Measurements from ENCODE around the gene ALDH3B1.
"Not testable (repeated sequence)": the region's sequence is repeated elsewhere in the genome, so short reads cannot be mapped to it uniquely, and the experiment has no call there.

Gene ALDH3B1

GRCh38 chr11:67990546-67991346, 19.4 kb upstream of the ALDH3B1 start:
- not testable (repeated sequence) for H3K9me3 ChIP-seq (replicated peaks; ENCODE audit: low read length); H3K27me3 ChIP-seq (ENCODE audit: control insufficient read depth, insufficient read depth, low read length); H3K4me1 ChIP-seq (ENCODE audit: control insufficient read depth, insufficient read depth, low read length); H3K4me3 ChIP-seq (ENCODE audit: low read length); H3K9ac ChIP-seq (ENCODE audit: low read depth, low read length); H3K4me2 ChIP-seq (ENCODE audit: low read length); H3K36me3 ChIP-seq (ENCODE audit: insufficient read depth, low read length)

GRCh38 chr11:67991347-67992121, 18.6 kb upstream of the ALDH3B1 start:
- not testable (repeated sequence) for H3K36me3 ChIP-seq (ENCODE audit: insufficient read depth, low read length); H3K9ac ChIP-seq (ENCODE audit: low read depth, low read length); H3K4me3 ChIP-seq (ENCODE audit: low read length); H3K4me2 ChIP-seq (ENCODE audit: low read length); H3K27me3 ChIP-seq (ENCODE audit: control insufficient read depth, insufficient read depth, low read length); H3K9me3 ChIP-seq (replicated peaks; ENCODE audit: low read length); H3K4me1 ChIP-seq (ENCODE audit: control insufficient read depth, insufficient read depth, low read length)

- H3K4me2 ChIP-seq (ENCODE audit: low read length); H3K27me3 ChIP-seq (ENCODE audit: control insufficient read depth, insufficient read depth, low read length); H3K36me3 ChIP-seq (ENCODE audit: insufficient read depth, low read length); H3K9me3 ChIP-seq (replicated peaks; ENCODE audit: low read length); H3K9ac ChIP-seq (ENCODE audit: low read depth, low read length); H3K4me3 ChIP-seq (ENCODE audit: low read length); H3K4me1 ChIP-seq (ENCODE audit: control insufficient read depth, insufficient read depth, low read length): not testable (repeated sequence)
Observed at GRCh38 chr11:67993821-67994220, 16.3 kb upstream of the ALDH3B1 start.

- not testable (repeated sequence) for H3K4me3 ChIP-seq (ENCODE audit: low read length); H3K36me3 ChIP-seq (ENCODE audit: insufficient read depth, low read length); H3K9ac ChIP-seq (ENCODE audit: low read depth, low read length); H3K4me2 ChIP-seq (ENCODE audit: low read length); H3K27me3 ChIP-seq (ENCODE audit: control insufficient read depth, insufficient read depth, low read length); H3K4me1 ChIP-seq (ENCODE audit: control insufficient read depth, insufficient read depth, low read length); H3K9me3 ChIP-seq (replicated peaks; ENCODE audit: low read length)
Observed at GRCh38 chr11:67994387-67994786, 15.7 kb upstream of the ALDH3B1 start.

- H3K4me2 ChIP-seq (ENCODE audit: low read length); H3K9me3 ChIP-seq (replicated peaks; ENCODE audit: low read length); H3K4me1 ChIP-seq (ENCODE audit: control insufficient read depth, insufficient read depth, low read length); H3K9ac ChIP-seq (ENCODE audit: low read depth, low read length); H3K27me3 ChIP-seq (ENCODE audit: control insufficient read depth, insufficient read depth, low read length); H3K36me3 ChIP-seq (ENCODE audit: insufficient read depth, low read length); H3K4me3 ChIP-seq (ENCODE audit: low read length): not testable (repeated sequence)
Observed at GRCh38 chr11:67995129-67995528, 15.0 kb upstream of the ALDH3B1 start.

- not testable (repeated sequence) for H3K36me3 ChIP-seq (ENCODE audit: insufficient read depth, low read length); H3K9me3 ChIP-seq (replicated peaks; ENCODE audit: low read length); H3K4me1 ChIP-seq (ENCODE audit: control insufficient read depth, insufficient read depth, low read length); H3K27me3 ChIP-seq (ENCODE audit: control insufficient read depth, insufficient read depth, low read length); H3K4me2 ChIP-seq (ENCODE audit: low read length); H3K9ac ChIP-seq (ENCODE audit: low read depth, low read length); H3K4me3 ChIP-seq (ENCODE audit: low read length)
Observed at GRCh38 chr11:67995579-67995978, 14.5 kb upstream of the ALDH3B1 start.

- H3K4me2 ChIP-seq (ENCODE audit: low read length), result no peak overlapping the region
- no peaks in the 10 kb centered on the region for H3K9me3 ChIP-seq (replicated peaks; ENCODE audit: low read length)
- H3K9ac ChIP-seq (ENCODE audit: low read depth, low read length), result no peak overlapping the region
- no peaks in the 10 kb centered on the region for H3K36me3 ChIP-seq (ENCODE audit: insufficient read depth, low read length)
- no peaks in the 10 kb centered on the region for H3K4me1 ChIP-seq (ENCODE audit: control insufficient read depth, insufficient read depth, low read length)
- H3K27me3 ChIP-seq (ENCODE audit: control insufficient read depth, insufficient read depth, low read length), result no peaks in the 10 kb centered on the region
- H3K4me3 ChIP-seq (ENCODE audit: low read length), result no peak overlapping the region
Observed at GRCh38 chr11:67996051-67996450, 14.1 kb upstream of the ALDH3B1 start.

- Histone ChIP-seq H3K4me2 (ENCODE audit: low read length) (no peak overlapping the region), H3K27me3 (ENCODE audit: control insufficient read depth, insufficient read depth, low read length) (no peaks in the 10 kb centered on the region), H3K36me3 (ENCODE audit: insufficient read depth, low read length) (no peaks in the 10 kb centered on the region), H3K9me3 (replicated peaks; ENCODE audit: low read length) (no peaks in the 10 kb centered on the region), H3K9ac (ENCODE audit: low read depth, low read length) (no peak overlapping the region), H3K4me3 (ENCODE audit: low read length) (no peak overlapping the region), H3K4me1 (ENCODE audit: control insufficient read depth, insufficient read depth, low read length) (no peaks in the 10 kb centered on the region)
Observed at GRCh38 chr11:67996622-67997474, 13.3 kb upstream of the ALDH3B1 start.

- no peaks in the 10 kb centered on the region for H3K27me3 ChIP-seq (ENCODE audit: control insufficient read depth, insufficient read depth, low read length)
- no peaks in the 10 kb centered on the region for H3K4me1 ChIP-seq (ENCODE audit: control insufficient read depth, insufficient read depth, low read length)
- H3K4me3 ChIP-seq (ENCODE audit: low read length), result no peak overlapping the region
- no peak overlapping the region for H3K9ac ChIP-seq (ENCODE audit: low read depth, low read length)
- no peaks in the 10 kb centered on the region for H3K36me3 ChIP-seq (ENCODE audit: insufficient read depth, low read length)
- H3K9me3 ChIP-seq (replicated peaks; ENCODE audit: low read length), result no peaks in the 10 kb centered on the region
- no peak overlapping the region for H3K4me2 ChIP-seq (ENCODE audit: low read length)
Observed at GRCh38 chr11:67997475-67997921, 12.6 kb upstream of the ALDH3B1 start.

GRCh38 chr11:67998150-67999045, 11.7 kb upstream of the ALDH3B1 start:
- Histone ChIP-seq H3K9me3 (replicated peaks; ENCODE audit: low read length) (no peaks in the 10 kb centered on the region), H3K4me2 (ENCODE audit: low read length) (no peak overlapping the region), H3K27me3 (ENCODE audit: control insufficient read depth, insufficient read depth, low read length) (no peaks in the 10 kb centered on the region), H3K4me3 (ENCODE audit: low read length) (no peak overlapping the region), H3K9ac (ENCODE audit: low read depth, low read length) (no peak overlapping the region), H3K36me3 (ENCODE audit: insufficient read depth, low read length) (no peaks in the 10 kb centered on the region), H3K4me1 (ENCODE audit: control insufficient read depth, insufficient read depth, low read length) (peaks cover 6% of the 10 kb centered on the region)

Measured in skeletal muscle satellite cell (primary cell).